ENCODE measurements around the gene MYD88. TPM values are rescaled to one million over a fixed set of nuclear protein-coding genes. Genes with fewer than 3 reads are reported as not detected.

MYD88 gene
- polyA plus RNA-seq, 1 donor (not counting 4 experiments of a cell fraction or from before 2014, with no cell fraction given) = 44.0 TPM

DNA sequence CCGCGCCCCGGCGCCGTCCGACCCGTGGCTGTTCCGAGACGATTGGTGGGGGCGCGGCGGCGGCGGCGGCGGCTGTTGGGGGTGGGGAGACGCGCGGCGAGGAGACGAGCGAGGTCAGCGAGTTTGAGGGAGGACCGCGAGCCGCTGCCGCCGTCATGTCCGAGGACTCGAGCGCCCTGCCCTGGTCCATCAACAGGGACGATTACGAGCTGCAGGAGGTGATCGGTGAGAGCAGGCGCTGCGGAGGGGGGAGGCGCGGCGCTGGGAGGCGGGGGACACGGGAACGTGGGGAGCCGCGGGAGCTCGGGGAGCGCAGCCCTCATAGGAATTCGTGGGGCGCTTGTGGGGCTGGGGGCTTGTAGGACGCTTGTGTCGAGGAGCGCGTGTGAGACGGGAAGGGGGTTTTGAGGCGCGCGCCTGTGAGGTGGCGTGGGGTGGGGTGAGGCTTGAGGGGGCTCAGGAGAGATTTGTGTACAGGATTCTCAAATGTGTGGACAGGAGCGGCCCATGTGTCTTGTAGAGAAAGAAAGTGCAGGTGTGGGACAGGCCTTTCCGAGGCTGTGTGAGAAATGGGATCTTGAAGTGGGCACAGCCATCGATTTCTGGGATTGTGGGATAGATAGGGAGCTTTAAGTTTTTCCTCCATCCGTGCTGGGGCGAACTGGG lies 27.4 kb downstream of the MYD88 start:
- Histone ChIP-seq H3K27ac (ENCODE audit: control insufficient read depth, insufficient read depth, low read length) (peak overlapping the region; percentile 99), H3K4me2 (ENCODE audit: control insufficient read depth, extremely low read depth, insufficient read depth, low read depth, low read length) (peak overlapping the region; percentile 95), H3K27me3 (ENCODE audit: control insufficient read depth, extremely low read depth, insufficient read depth, low read length) (no peaks in the 10 kb centered on the region), H3K9ac (ENCODE audit: control insufficient read depth, extremely low read depth, insufficient read depth, low read length) (peak overlapping the region; percentile 88), H3K79me2 (ENCODE audit: control insufficient read depth, insufficient read depth, low read length) (peaks cover 48% of the 10 kb centered on the region), H3K9me3 (ENCODE audit: control insufficient read depth, low read depth, low read length) (no peaks in the 10 kb centered on the region), H3K9me1 (ENCODE audit: control insufficient read depth, extremely low read depth, insufficient read depth, low read length) (no peaks in the 10 kb centered on the region), H3K36me3 (ENCODE audit: control insufficient read depth in 2 of 2, extremely low read depth in 1 of 2, insufficient read depth in 2 of 2, low read length in 2 of 2) (no peaks in the 10 kb centered on the region), H2AFZ (ENCODE audit: control insufficient read depth, low read length) (no peak overlapping the region), H3K4me3 (ENCODE audit: control insufficient read depth in 2 of 3, extremely low read depth in 1 of 3, insufficient read depth in 2 of 3, low read depth in 1 of 3, low read length in 3 of 3) (peak overlapping the region; percentile 86 to 89 (median 89)), H4K20me1 (ENCODE audit: control insufficient read depth, extremely low read depth, insufficient read depth, low read length) (no peaks in the 10 kb centered on the region), H3K4me1 (ENCODE audit: control insufficient read depth, extremely low read depth, insufficient read depth, low read length) (peaks cover 29% of the 10 kb centered on the region)
- dilution Hi-C loops (cut with MboI; ENCODE audit: extremely low pct_ligation_motif_present, low sequenced_read_pairs) = no loop called here
- DNase-seq (ENCODE audit: low read depth, low spot score) (no peak), FAIRE-seq (no peak)
- TF ChIP-seq, protein P1, sequence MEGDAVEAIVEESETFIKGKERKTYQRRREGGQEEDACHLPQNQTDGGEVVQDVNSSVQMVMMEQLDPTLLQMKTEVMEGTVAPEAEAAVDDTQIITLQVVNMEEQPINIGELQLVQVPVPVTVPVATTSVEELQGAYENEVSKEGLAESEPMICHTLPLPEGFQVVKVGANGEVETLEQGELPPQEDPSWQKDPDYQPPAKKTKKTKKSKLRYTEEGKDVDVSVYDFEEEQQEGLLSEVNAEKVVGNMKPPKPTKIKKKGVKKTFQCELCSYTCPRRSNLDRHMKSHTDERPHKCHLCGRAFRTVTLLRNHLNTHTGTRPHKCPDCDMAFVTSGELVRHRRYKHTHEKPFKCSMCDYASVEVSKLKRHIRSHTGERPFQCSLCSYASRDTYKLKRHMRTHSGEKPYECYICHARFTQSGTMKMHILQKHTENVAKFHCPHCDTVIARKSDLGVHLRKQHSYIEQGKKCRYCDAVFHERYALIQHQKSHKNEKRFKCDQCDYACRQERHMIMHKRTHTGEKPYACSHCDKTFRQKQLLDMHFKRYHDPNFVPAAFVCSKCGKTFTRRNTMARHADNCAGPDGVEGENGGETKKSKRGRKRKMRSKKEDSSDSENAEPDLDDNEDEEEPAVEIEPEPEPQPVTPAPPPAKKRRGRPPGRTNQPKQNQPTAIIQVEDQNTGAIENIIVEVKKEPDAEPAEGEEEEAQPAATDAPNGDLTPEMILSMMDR (optimal IDR thresholded peaks at IDR 0.05 in 1 of 3, IDR thresholded peaks at IDR 0.05 in 1 of 3, conservative IDR thresholded peaks at IDR 0.05 in 1 of 3; ENCODE audit: extremely low read depth in 1 of 3, insufficient read depth in 2 of 3, low read length in 3 of 3) = no peak
- no peak for TF ChIP-seq EZH2 (IDR thresholded peaks at IDR 0.05; ENCODE audit: low read length)

DNA sequence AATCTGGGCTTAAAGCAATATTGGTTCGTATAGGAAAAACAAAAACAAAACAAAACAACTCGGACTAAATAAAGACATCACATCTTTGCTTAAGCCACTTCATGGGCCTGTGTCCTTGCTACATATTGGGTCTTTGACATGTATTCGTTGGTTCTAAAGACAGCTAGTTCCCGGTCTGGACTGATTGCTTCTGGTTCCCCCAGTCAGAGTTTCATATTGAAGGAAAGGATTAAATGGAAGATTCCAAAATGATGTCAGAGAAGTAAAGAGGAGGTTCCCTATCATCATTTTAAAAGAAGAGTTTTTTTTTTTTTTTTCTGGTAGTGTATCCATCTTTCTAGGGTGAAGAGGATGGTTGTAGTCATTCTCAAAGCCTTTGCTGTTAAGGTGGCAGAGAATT lies 29.1 kb downstream of the MYD88 start:
- H3K36me3 ChIP-seq (ENCODE audit: control insufficient read depth in 2 of 2, extremely low read depth in 1 of 2, insufficient read depth in 2 of 2, low read length in 2 of 2) = no peaks in the 10 kb centered on the region
- TF ChIP-seq EZH2 (IDR thresholded peaks at IDR 0.05; ENCODE audit: low read length) = no peak
- TF ChIP-seq, protein P1 (optimal IDR thresholded peaks at IDR 0.05 in 1 of 3, IDR thresholded peaks at IDR 0.05 in 1 of 3, conservative IDR thresholded peaks at IDR 0.05 in 1 of 3; ENCODE audit: extremely low read depth in 1 of 3, insufficient read depth in 2 of 3, low read length in 3 of 3) = no peak
- dilution Hi-C loops (cut with MboI; ENCODE audit: extremely low pct_ligation_motif_present, low sequenced_read_pairs) = no loop called here
- no peaks in the 10 kb centered on the region for H3K9me1 ChIP-seq (ENCODE audit: control insufficient read depth, extremely low read depth, insufficient read depth, low read length)
- peak overlapping the region; percentile 95 for H3K4me2 ChIP-seq (ENCODE audit: control insufficient read depth, extremely low read depth, insufficient read depth, low read depth, low read length)
- no peaks in the 10 kb centered on the region for H3K27me3 ChIP-seq (ENCODE audit: control insufficient read depth, extremely low read depth, insufficient read depth, low read length)
- H3K79me2 ChIP-seq (ENCODE audit: control insufficient read depth, insufficient read depth, low read length) = peaks cover 65% of the 10 kb centered on the region
- peaks cover 39% of the 10 kb centered on the region for H3K4me1 ChIP-seq (ENCODE audit: control insufficient read depth, extremely low read depth, insufficient read depth, low read length)
- DNase-seq (ENCODE audit: low read depth, low spot score) = no peak
- H4K20me1 ChIP-seq (ENCODE audit: control insufficient read depth, extremely low read depth, insufficient read depth, low read length) = no peaks in the 10 kb centered on the region
- peak overlapping the region; percentile 88 for H3K9ac ChIP-seq (ENCODE audit: control insufficient read depth, extremely low read depth, insufficient read depth, low read length)
- H3K9me3 ChIP-seq (ENCODE audit: control insufficient read depth, low read depth, low read length) = no peaks in the 10 kb centered on the region
- H3K4me3 ChIP-seq (ENCODE audit: control insufficient read depth in 2 of 3, extremely low read depth in 1 of 3, insufficient read depth in 2 of 3, low read depth in 1 of 3, low read length in 3 of 3) = peak overlapping the region; percentile 86 to 89 (median 89)
- peak overlapping the region; percentile 99 for H3K27ac ChIP-seq (ENCODE audit: control insufficient read depth, insufficient read depth, low read length)
- H2AFZ ChIP-seq (ENCODE audit: control insufficient read depth, low read length) = no peak overlapping the region
- no peak for FAIRE-seq
